Measurements from ENCODE around the gene MKRN2.
"Not testable (repeated sequence)": the region's sequence is repeated elsewhere in the genome, so short reads cannot be mapped to it uniquely, and the experiment has no call there.

Gene MKRN2

GRCh38 chr3:12624056-12624455 is 67.2 kb downstream of the MKRN2 start:
- FAIRE-seq (no peak), DNase-seq (ENCODE audit: extremely low spot score, insufficient read length, low read depth) (no peak)

DNA sequence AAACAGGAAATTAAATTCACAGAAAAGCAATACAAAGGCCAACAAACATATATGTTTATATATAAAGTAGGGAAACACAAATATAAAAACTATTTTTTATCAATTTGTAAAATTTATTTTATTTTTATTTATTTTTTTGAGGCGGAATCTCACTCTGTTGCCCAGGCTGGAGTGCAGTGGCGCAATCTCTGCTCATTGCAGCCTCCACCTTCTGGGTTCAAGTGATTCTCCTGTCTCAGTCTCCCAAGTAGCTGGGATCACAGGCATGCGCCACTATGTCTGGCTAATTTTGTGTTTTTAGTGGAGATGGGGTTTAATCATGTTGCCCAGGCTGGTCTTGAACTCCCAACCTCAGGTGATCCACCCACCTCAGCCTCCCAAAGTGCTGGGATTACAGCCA is 68.1 kb downstream of the MKRN2 start:
- DNase-seq (ENCODE audit: extremely low spot score, insufficient read length, low read depth); FAIRE-seq: not testable (repeated sequence)

- DNase-seq (ENCODE audit: extremely low spot score, insufficient read length, low read depth) (no peak), FAIRE-seq (no peak)
Measured at GRCh38 chr3:12627370-12627769, 70.5 kb downstream of the MKRN2 start.

- FAIRE-seq (no peak), DNase-seq (ENCODE audit: extremely low spot score, insufficient read length, low read depth) (no peak)
Measured at GRCh38 chr3:12628813-12629212, 71.9 kb downstream of the MKRN2 start.

DNA sequence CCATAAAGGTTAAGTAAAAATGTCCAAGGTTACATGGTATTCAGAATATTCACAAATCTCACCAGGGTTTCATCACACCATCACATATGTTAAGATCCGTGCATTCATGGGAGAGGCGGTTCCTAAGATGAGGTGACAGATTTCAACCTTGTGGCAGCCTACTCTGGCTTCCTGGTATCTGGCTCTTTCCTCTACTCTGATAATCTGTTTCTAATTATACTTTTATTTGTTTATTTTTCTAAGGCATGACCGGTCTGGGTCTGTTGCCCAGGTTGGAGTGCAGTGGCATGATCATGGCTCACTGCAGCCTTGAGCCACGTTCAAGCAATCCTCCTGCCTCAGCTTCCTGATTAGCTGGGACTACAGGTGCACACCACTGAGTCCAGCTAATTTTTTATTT is 72.7 kb downstream of the MKRN2 start:
- FAIRE-seq, result no peak

DNA sequence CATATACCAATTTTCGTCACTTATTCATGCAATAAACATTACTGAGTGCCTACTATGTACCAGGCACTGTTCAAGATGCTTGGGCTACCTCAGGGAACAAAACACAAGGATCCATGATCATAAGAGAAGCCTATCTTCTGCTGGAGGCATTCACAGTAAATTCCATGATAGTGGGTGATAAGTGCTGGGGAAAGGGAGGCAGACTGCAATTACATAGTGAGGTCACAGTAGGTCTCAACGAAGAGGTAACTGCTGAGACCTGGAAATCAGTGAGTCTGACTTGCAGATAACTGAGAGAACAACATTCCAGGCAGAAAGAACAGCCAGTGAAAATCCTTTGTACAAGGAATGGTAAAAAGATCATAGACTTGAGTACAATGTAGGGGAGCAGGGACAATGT is 73.4 kb downstream of the MKRN2 start:
- no peak for FAIRE-seq

More for the DNA sequence above, 72.7 kb downstream of the MKRN2 start:
- DNase-seq (ENCODE audit: extremely low spot score, insufficient read length, low read depth), result no peak

GRCh38 chr3:12630843-12631242 is 74.0 kb downstream of the MKRN2 start:
- DNase-seq (ENCODE audit: extremely low spot score, insufficient read length, low read depth); FAIRE-seq: not testable (repeated sequence)

More for the DNA sequence above, 73.4 kb downstream of the MKRN2 start:
- no peak for DNase-seq (ENCODE audit: extremely low spot score, insufficient read length, low read depth)

- peak; percentile 42 for FAIRE-seq
- DNase-seq (ENCODE audit: extremely low spot score, insufficient read length, low read depth), result no peak
Measured at GRCh38 chr3:12632523-12632922, 75.6 kb downstream of the MKRN2 start.

DNA sequence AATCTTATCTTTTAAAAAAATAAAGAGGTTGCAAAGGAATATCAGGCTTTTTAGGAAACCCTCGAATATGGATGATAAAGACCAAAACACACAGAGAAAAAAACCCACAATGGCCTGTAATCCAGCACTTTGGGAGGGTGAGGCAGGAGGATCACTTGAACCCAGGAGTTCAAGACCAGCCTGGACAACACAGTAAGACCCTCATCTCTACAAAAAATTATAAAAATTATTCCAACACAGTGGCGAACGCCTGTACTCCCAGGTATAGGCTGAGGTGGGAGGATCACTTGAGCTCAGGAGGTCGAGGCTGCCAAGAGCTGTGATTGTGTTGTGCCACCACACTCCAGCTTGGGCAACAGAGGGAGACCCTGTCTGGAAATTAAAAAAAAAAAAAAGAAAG is 76.2 kb downstream of the MKRN2 start:
- DNase-seq (ENCODE audit: extremely low spot score, insufficient read length, low read depth) (no peak), FAIRE-seq (no peak)
